ENCODE data around the gene FOXP2. TPM values are rescaled to one million over a fixed set of nuclear protein-coding genes. Genes with fewer than 3 reads are reported as not detected.
"Not testable (repeated sequence)": the region's sequence is repeated elsewhere in the genome, so short reads cannot be mapped to it uniquely, and the experiment has no call there.

Gene FOXP2
- total and polyA plus RNA-seq, 2 donors (not counting 3 experiments of a cell fraction or from before 2014, with no cell fraction given) = 0.37 to 2.7 TPM

DNA sequence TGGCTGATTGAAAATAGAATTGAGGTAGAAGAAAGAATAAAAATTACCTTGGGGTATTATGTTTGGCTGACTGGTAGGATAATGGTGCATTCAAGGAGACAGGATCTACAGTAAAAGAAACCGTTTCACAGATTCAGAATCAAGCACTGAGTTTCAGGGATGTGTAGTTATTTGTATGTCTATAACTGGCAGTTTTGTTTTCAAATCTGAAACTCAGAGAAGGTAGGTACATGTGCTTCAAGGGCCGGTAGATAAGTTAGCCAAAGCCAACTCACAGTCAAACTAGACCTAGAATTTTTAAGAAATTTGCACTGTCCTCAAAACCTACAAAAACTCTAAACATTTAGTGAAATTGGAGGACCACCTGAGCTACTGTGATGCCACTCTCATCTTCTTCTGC is 191.5 kb downstream of the FOXP2 start:
- DNase-seq (ENCODE audit: low read depth, low spot score) (no peak), FAIRE-seq (no peak)
- Histone ChIP-seq H3K4me3 (replicated peaks in 1 of 3; ENCODE audit: insufficient read depth in 1 of 3, low read depth in 1 of 3, low read length in 3 of 3) (no peak overlapping the region), H3K9me3 (replicated peaks; ENCODE audit: control insufficient read depth, insufficient read depth, low read length) (no peaks in the 10 kb centered on the region), H3K27ac (ENCODE audit: insufficient read depth, low read depth, low read length) (no peak overlapping the region), H2AFZ (ENCODE audit: low read depth, low read length) (no peak overlapping the region), H3K36me3 (ENCODE audit: control insufficient read depth in 2 of 2, extremely low read depth in 1 of 2, insufficient read depth in 2 of 2, low read length in 2 of 2) (no peaks in the 10 kb centered on the region), H3K9me1 (replicated peaks; ENCODE audit: control insufficient read depth, extremely low read depth, insufficient read depth, low read length) (no peaks in the 10 kb centered on the region), H4K20me1 (replicated peaks; ENCODE audit: control insufficient read depth, extremely low read depth, insufficient read depth, low read length) (no peaks in the 10 kb centered on the region), H3K4me1 (ENCODE audit: control insufficient read depth, extremely low read depth, insufficient read depth, low read length) (no peaks in the 10 kb centered on the region), H3K9ac (replicated peaks; ENCODE audit: extremely low read depth, insufficient read depth, low read length) (no peak overlapping the region), H3K4me2 (ENCODE audit: insufficient read depth, low read length) (no peak overlapping the region), H3K27me3 (ENCODE audit: control insufficient read depth in 2 of 2, insufficient read depth in 2 of 2, low read length in 2 of 2) (no peaks in the 10 kb centered on the region), H3K79me2 (ENCODE audit: control insufficient read depth, insufficient read depth, low read length) (no peaks in the 10 kb centered on the region)
- dilution Hi-C loops (cut with MboI; ENCODE audit: extremely low pct_ligation_motif_present, low sequenced_read_pairs) (no loop called here), intact Hi-C loops (cut with micrococcal nuclease) (no loop called here)
- no peak for TF ChIP-seq EZH2 (IDR thresholded peaks at IDR 0.05; ENCODE audit: borderline replicate concordance, low read depth, low read length, severe bottlenecking)
- TF ChIP-seq MAX (IDR thresholded peaks at IDR 0.05; ENCODE audit: insufficient read depth, insufficient read length) = no peak
- TF ChIP-seq GATA2 (IDR thresholded peaks at IDR 0.05; ENCODE audit: insufficient read depth, insufficient read length, low read depth, low read length) = no peak
- TF ChIP-seq, protein P1, sequence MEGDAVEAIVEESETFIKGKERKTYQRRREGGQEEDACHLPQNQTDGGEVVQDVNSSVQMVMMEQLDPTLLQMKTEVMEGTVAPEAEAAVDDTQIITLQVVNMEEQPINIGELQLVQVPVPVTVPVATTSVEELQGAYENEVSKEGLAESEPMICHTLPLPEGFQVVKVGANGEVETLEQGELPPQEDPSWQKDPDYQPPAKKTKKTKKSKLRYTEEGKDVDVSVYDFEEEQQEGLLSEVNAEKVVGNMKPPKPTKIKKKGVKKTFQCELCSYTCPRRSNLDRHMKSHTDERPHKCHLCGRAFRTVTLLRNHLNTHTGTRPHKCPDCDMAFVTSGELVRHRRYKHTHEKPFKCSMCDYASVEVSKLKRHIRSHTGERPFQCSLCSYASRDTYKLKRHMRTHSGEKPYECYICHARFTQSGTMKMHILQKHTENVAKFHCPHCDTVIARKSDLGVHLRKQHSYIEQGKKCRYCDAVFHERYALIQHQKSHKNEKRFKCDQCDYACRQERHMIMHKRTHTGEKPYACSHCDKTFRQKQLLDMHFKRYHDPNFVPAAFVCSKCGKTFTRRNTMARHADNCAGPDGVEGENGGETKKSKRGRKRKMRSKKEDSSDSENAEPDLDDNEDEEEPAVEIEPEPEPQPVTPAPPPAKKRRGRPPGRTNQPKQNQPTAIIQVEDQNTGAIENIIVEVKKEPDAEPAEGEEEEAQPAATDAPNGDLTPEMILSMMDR (IDR thresholded peaks at IDR 0.05; ENCODE audit: extremely low read depth in 1 of 2, insufficient read depth in 1 of 2, low read depth in 1 of 2, low read length in 2 of 2) = no peak
- no peak for TF ChIP-seq POLR2AphosphoS5 (IDR thresholded peaks at IDR 0.05; ENCODE audit: insufficient read depth, low read depth, low read length)
- no peak for TF ChIP-seq MYC (IDR thresholded peaks at IDR 0.05; ENCODE audit: low read depth, low read length)
- no peak for TF ChIP-seq POLR2A (IDR thresholded peaks at IDR 0.05; ENCODE audit: low read depth, low read length)
- TF ChIP-seq JUN (IDR thresholded peaks at IDR 0.05; ENCODE audit: borderline replicate concordance, insufficient read depth, insufficient read length, low read depth) = no peak
- TF ChIP-seq FOS (IDR thresholded peaks at IDR 0.05; ENCODE audit: borderline replicate concordance, insufficient read depth, low read length) = no peak
- no TSS peak for BruUV-seq (replicated peaks)
- ChIA-PET CTCF (no interaction called here), POLR2A (no interaction called here)

- H3K9me3 ChIP-seq (replicated peaks; ENCODE audit: control insufficient read depth, insufficient read depth, low read length); H3K79me2 ChIP-seq (ENCODE audit: control insufficient read depth, insufficient read depth, low read length); H4K20me1 ChIP-seq (replicated peaks; ENCODE audit: control insufficient read depth, extremely low read depth, insufficient read depth, low read length); H3K9ac ChIP-seq (replicated peaks; ENCODE audit: extremely low read depth, insufficient read depth, low read length); H3K4me3 ChIP-seq (replicated peaks in 1 of 3; ENCODE audit: insufficient read depth in 1 of 3, low read depth in 1 of 3, low read length in 3 of 3); dilution Hi-C loops (cut with MboI; ENCODE audit: extremely low pct_ligation_motif_present, low sequenced_read_pairs); H3K36me3 ChIP-seq (ENCODE audit: control insufficient read depth in 2 of 2, extremely low read depth in 1 of 2, insufficient read depth in 2 of 2, low read length in 2 of 2); POLR2A ChIA-PET; FAIRE-seq; H3K27me3 ChIP-seq (ENCODE audit: control insufficient read depth in 2 of 2, insufficient read depth in 2 of 2, low read length in 2 of 2); H3K27ac ChIP-seq (ENCODE audit: insufficient read depth, low read depth, low read length); H3K9me1 ChIP-seq (replicated peaks; ENCODE audit: control insufficient read depth, extremely low read depth, insufficient read depth, low read length); intact Hi-C loops (cut with micrococcal nuclease); DNase-seq (ENCODE audit: low read depth, low spot score); BruUV-seq (replicated peaks); H2AFZ ChIP-seq (ENCODE audit: low read depth, low read length); H3K4me1 ChIP-seq (ENCODE audit: control insufficient read depth, extremely low read depth, insufficient read depth, low read length); H3K4me2 ChIP-seq (ENCODE audit: insufficient read depth, low read length): not testable (repeated sequence)
- CTCF ChIA-PET = interaction anchor here (1.3 to 1.5 kb wide), 2 partner anchors 11 to 54 kb away, joined by 3 to 5 read pairs; no protein-coding TSS in a partner anchor
Measured at GRCh38 chr7:114608822-114609221, 194.2 kb downstream of the FOXP2 start.

Measured in endothelial cell of umbilical vein (primary cell).